ENCODE data around the gene CBX5. TPM values are rescaled to one million over a fixed set of nuclear protein-coding genes. Genes with fewer than 3 reads are reported as not detected.

Gene CBX5
- total RNA-seq, 1 donor from 2014 or later, result 111 TPM

DNA sequence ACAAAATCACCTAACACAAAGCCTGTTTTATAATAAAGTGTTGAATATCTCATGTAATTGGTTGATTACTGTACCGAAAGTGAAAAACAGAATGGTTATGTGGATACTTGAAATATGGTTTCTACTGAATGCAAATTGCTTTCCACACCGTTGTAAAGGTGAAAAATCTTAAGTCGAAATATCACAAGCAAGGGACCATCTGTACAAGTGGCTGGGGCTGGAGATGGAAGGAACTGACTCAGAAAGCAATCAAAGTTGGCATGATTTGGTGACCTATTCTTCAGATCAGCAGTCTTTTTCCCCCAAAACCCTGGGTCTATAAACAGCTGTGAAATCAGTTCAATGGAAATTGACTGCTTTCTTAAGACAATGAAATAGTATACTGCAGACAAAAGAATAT lies 3.6 kb downstream of the CBX5 start:
- H3K27me3 Mint-ChIP-seq (ENCODE audit: low read depth, unreplicated experiment), result no peaks in the 10 kb centered on the region
- no peaks in the 10 kb centered on the region for H3K9me3 Mint-ChIP-seq (ENCODE audit: unreplicated experiment)
- no peak for TF ChIP-seq CTCF (IDR thresholded peaks at IDR 0.05; ENCODE audit: insufficient read depth, low read depth, low read length)
- TF ChIP-seq EZH2 (IDR thresholded peaks at IDR 0.05; ENCODE audit: insufficient read depth, low read length), result no peak
- peak overlapping the region; percentile 37 for H3K4me3 Mint-ChIP-seq (ENCODE audit: unreplicated experiment)
- DNase-seq (ENCODE audit: low read depth), result no peak
- Histone ChIP-seq H3K4me1 (ENCODE audit: insufficient read depth, low read length) (peaks cover 8% of the 10 kb centered on the region), H3K27me3 (ENCODE audit: insufficient read depth, low read length) (no peaks in the 10 kb centered on the region), H3K9ac (ENCODE audit: low read length) (no peak overlapping the region), H3K4me2 (ENCODE audit: low read length) (no peak overlapping the region), H4K20me1 (ENCODE audit: insufficient read depth, low read length) (peaks cover 7% of the 10 kb centered on the region), H3K4me3 (ENCODE audit: insufficient read depth, low read depth, low read length) (no peak overlapping the region), H3K79me2 (ENCODE audit: insufficient read depth, low read length) (peaks cover 87% of the 10 kb centered on the region), H3K9me3 (ENCODE audit: insufficient read depth, low read depth, low read length) (no peaks in the 10 kb centered on the region), H3K27ac (ENCODE audit: low read depth, low read length) (no peak overlapping the region), H2AFZ (ENCODE audit: low read depth, low read length) (no peak overlapping the region), H3K36me3 (ENCODE audit: insufficient read depth, low read length) (peaks cover 15% of the 10 kb centered on the region)
- peaks cover 8% of the 10 kb centered on the region for H3K36me3 Mint-ChIP-seq (ENCODE audit: low read depth, unreplicated experiment)
- H3K27ac Mint-ChIP-seq (ENCODE audit: unreplicated experiment), result peak overlapping the region; percentile 42
- H3K4me1 Mint-ChIP-seq (ENCODE audit: low read depth, unreplicated experiment), result peaks cover 10% of the 10 kb centered on the region
- FAIRE-seq, result no peak

GRCh38 chr12:54273981-54274380 lies 5.9 kb downstream of the CBX5 start:
- H3K79me2 ChIP-seq (ENCODE audit: insufficient read depth, low read length), result peaks cover 89% of the 10 kb centered on the region
- no peaks in the 10 kb centered on the region for H3K9me3 ChIP-seq (ENCODE audit: insufficient read depth, low read depth, low read length)
- H3K27me3 ChIP-seq (ENCODE audit: insufficient read depth, low read length), result no peaks in the 10 kb centered on the region
- H3K36me3 ChIP-seq (ENCODE audit: insufficient read depth, low read length), result peaks cover 13% of the 10 kb centered on the region
- TF ChIP-seq CTCF (IDR thresholded peaks at IDR 0.05; ENCODE audit: insufficient read depth, low read depth, low read length) (no peak), EZH2 (IDR thresholded peaks at IDR 0.05; ENCODE audit: insufficient read depth, low read length) (no peak)
- H3K4me2 ChIP-seq (ENCODE audit: low read length), result no peak overlapping the region
- H3K4me3 ChIP-seq (ENCODE audit: insufficient read depth, low read depth, low read length), result no peak overlapping the region
- no peak overlapping the region for H2AFZ ChIP-seq (ENCODE audit: low read depth, low read length)
- Mint-ChIP-seq H3K36me3 (ENCODE audit: low read depth, unreplicated experiment) (peaks cover 6% of the 10 kb centered on the region), H3K9me3 (ENCODE audit: unreplicated experiment) (no peaks in the 10 kb centered on the region), H3K27ac (ENCODE audit: unreplicated experiment) (no peak overlapping the region), H3K27me3 (ENCODE audit: low read depth, unreplicated experiment) (no peaks in the 10 kb centered on the region), H3K4me3 (ENCODE audit: unreplicated experiment) (no peak overlapping the region), H3K4me1 (ENCODE audit: low read depth, unreplicated experiment) (peaks cover 10% of the 10 kb centered on the region)
- no peak for DNase-seq (ENCODE audit: low read depth)
- H3K27ac ChIP-seq (ENCODE audit: low read depth, low read length), result no peak overlapping the region
- H3K4me1 ChIP-seq (ENCODE audit: insufficient read depth, low read length), result peaks cover 8% of the 10 kb centered on the region
- H4K20me1 ChIP-seq (ENCODE audit: insufficient read depth, low read length), result no peaks in the 10 kb centered on the region
- no peak overlapping the region for H3K9ac ChIP-seq (ENCODE audit: low read length)
- FAIRE-seq, result no peak

DNA sequence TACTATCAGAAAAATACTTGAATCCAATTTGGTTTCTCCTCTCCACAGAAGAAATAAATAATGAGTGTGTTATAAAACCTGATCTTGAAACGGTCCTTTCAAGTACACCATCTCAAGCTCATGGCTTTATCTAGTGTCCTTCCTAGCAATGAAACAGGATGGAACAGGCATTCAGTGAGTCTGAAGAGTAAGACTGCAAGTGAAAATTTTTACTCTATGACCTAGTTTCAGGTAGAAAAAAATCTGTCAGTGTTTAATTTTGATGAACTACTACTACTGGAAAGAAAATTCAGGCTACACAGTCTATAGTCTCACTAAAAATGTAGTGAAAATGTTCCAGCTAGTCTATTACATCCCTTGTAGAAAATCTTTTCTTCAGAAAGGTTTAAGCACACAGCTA lies 7.7 kb downstream of the CBX5 start:
- FAIRE-seq (no peak), DNase-seq (ENCODE audit: low read depth) (no peak)
- H3K36me3 Mint-ChIP-seq (ENCODE audit: low read depth, unreplicated experiment), result peaks cover 6% of the 10 kb centered on the region
- Histone ChIP-seq H2AFZ (ENCODE audit: low read depth, low read length) (no peak overlapping the region), H3K4me3 (ENCODE audit: insufficient read depth, low read depth, low read length) (no peak overlapping the region), H3K79me2 (ENCODE audit: insufficient read depth, low read length) (peaks cover 88% of the 10 kb centered on the region), H3K4me1 (ENCODE audit: insufficient read depth, low read length) (no peaks in the 10 kb centered on the region), H3K27me3 (ENCODE audit: insufficient read depth, low read length) (no peaks in the 10 kb centered on the region), H3K4me2 (ENCODE audit: low read length) (no peak overlapping the region), H3K9ac (ENCODE audit: low read length) (no peak overlapping the region), H3K36me3 (ENCODE audit: insufficient read depth, low read length) (peaks cover 13% of the 10 kb centered on the region), H3K9me3 (ENCODE audit: insufficient read depth, low read depth, low read length) (no peaks in the 10 kb centered on the region), H3K27ac (ENCODE audit: low read depth, low read length) (no peak overlapping the region), H4K20me1 (ENCODE audit: insufficient read depth, low read length) (no peaks in the 10 kb centered on the region)
- TF ChIP-seq EZH2 (IDR thresholded peaks at IDR 0.05; ENCODE audit: insufficient read depth, low read length), result no peak
- no peak for TF ChIP-seq CTCF (IDR thresholded peaks at IDR 0.05; ENCODE audit: insufficient read depth, low read depth, low read length)
- no peaks in the 10 kb centered on the region for H3K9me3 Mint-ChIP-seq (ENCODE audit: unreplicated experiment)
- H3K4me3 Mint-ChIP-seq (ENCODE audit: unreplicated experiment), result no peak overlapping the region
- H3K27ac Mint-ChIP-seq (ENCODE audit: unreplicated experiment), result no peak overlapping the region
- H3K27me3 Mint-ChIP-seq (ENCODE audit: low read depth, unreplicated experiment), result no peaks in the 10 kb centered on the region
- H3K4me1 Mint-ChIP-seq (ENCODE audit: low read depth, unreplicated experiment), result peaks cover 6% of the 10 kb centered on the region

Measured in astrocyte (in vitro differentiated cells and primary cell).